GM21360 (cell line): ENCODE data around the gene C19orf73.
"Not testable (repeated sequence)": the region's sequence is repeated elsewhere in the genome, so short reads cannot be mapped to it uniquely, and the experiment has no call there.

Experiments used
- ATAC-seq: cut with Tn5 transposase; IDR thresholded peaks from one replicate; pipeline ENCODE4 v1.9.1; 2021; ENCODE audit warnings: mild to moderate bottlenecking, moderate library complexity; ENCODE audit not compliant: unreplicated experiment

Gene C19orf73

GRCh38 chr19:49148784-49149651, 30.1 kb upstream of the C19orf73 start:
- no peak for ATAC-seq

- ATAC-seq: no peak
Measured at GRCh38 chr19:49148044-49148682, 29.2 kb upstream of the C19orf73 start.

GRCh38 chr19:49146408-49146770, 27.4 kb upstream of the C19orf73 start:
- not testable (repeated sequence) for ATAC-seq

- no peak for ATAC-seq
Measured at GRCh38 chr19:49145573-49146407, 26.8 kb upstream of the C19orf73 start.

- ATAC-seq: no peak
Measured at GRCh38 chr19:49142866-49143335, 24.0 kb upstream of the C19orf73 start.

- ATAC-seq: no peak
Measured at GRCh38 chr19:49141352-49141751, 22.4 kb upstream of the C19orf73 start.

GRCh38 chr19:49140951-49141350, 22.0 kb upstream of the C19orf73 start:
- no peak for ATAC-seq

GRCh38 chr19:49136771-49137171, 17.8 kb upstream of the C19orf73 start:
- ATAC-seq: no peak

GRCh38 chr19:49135686-49136085, 16.7 kb upstream of the C19orf73 start:
- no peak for ATAC-seq

GRCh38 chr19:49133621-49134454, 14.9 kb upstream of the C19orf73 start:
- no peak for ATAC-seq

GRCh38 chr19:49132974-49133609, 14.1 kb upstream of the C19orf73 start:
- no peak for ATAC-seq

GRCh38 chr19:49130325-49130724, 11.4 kb upstream of the C19orf73 start:
- no peak for ATAC-seq

- no peak for ATAC-seq
Measured at GRCh38 chr19:49129238-49129583, 10.3 kb upstream of the C19orf73 start.

- no peak for ATAC-seq
Measured at GRCh38 chr19:49128545-49129237, 9.7 kb upstream of the C19orf73 start.

GRCh38 chr19:49127674-49128544, 9.0 kb upstream of the C19orf73 start:
- peak; percentile 73 for ATAC-seq

GRCh38 chr19:49127225-49127624, 8.3 kb upstream of the C19orf73 start:
- not testable (repeated sequence) for ATAC-seq

- ATAC-seq: no peak
Measured at GRCh38 chr19:49126575-49126974, 7.6 kb upstream of the C19orf73 start.

- ATAC-seq: no peak
Measured at GRCh38 chr19:49125025-49125731, 6.2 kb upstream of the C19orf73 start.
